SK-N-MC (cell line): ENCODE results near the gene KCNH4.

Source experiments
- EZH2 ChIP-seq: fragments of 200-600 bp; sonication (generic); IDR thresholded peaks from one replicate; pipeline ENCODE4 v1.6.1; 2017; ENCODE audit warnings: antibody characterized with exemption
- FOXP2 ChIP-seq: optimal IDR thresholded peaks from 2 replicates; pipeline ENCODE3; 2011; ENCODE audit warnings: mild to moderate bottlenecking, moderate library complexity; ENCODE audit not compliant: insufficient read depth; ENCODE audit errors: extremely low read length, control extremely low read depth
- POLR2AphosphoS5 ChIP-seq: IDR thresholded peaks from 2 replicates; pipeline ENCODE4 v1.6.1; 2012; ENCODE audit warnings: mild to moderate bottlenecking, low read depth, low read length, borderline replicate concordance

DNA sequence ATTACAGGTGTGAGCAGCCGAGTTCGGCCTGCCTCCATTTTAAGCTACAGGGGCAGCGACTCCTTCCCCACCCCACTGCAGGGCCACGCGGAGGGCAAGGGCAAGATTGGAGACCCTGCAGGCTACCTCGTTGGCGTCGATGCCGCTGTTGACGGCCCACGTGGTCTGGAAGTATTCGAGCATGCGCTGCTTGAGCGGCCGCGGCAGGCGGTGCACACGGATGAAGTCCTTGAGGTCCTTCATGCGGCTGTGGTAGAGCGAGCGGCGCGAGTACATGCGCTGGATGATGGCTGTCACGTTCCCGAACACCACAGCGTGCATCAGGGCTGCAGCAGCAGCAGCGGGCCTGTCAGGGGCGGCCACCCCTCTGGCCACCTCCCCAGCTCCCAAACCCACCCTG lies 11.6 kb downstream of the KCNH4 start:
- TF ChIP-seq FOXP2 = no peak
- TF ChIP-seq POLR2AphosphoS5 = no peak
- no peak for TF ChIP-seq EZH2
